Measurements from ENCODE around the gene ATP10D. TPM values are rescaled to one million over a fixed set of nuclear protein-coding genes. Genes with fewer than 3 reads are reported as not detected.
A peak's percentile ranks its signal among the peaks of the same experiment; 100 is the strongest.
"Not testable (repeated sequence)": the region's sequence is repeated elsewhere in the genome, so short reads cannot be mapped to it uniquely, and the experiment has no call there.

Gene ATP10D
- total RNA-seq, 1 donor from 2014 or later, result 49.0 TPM

DNA sequence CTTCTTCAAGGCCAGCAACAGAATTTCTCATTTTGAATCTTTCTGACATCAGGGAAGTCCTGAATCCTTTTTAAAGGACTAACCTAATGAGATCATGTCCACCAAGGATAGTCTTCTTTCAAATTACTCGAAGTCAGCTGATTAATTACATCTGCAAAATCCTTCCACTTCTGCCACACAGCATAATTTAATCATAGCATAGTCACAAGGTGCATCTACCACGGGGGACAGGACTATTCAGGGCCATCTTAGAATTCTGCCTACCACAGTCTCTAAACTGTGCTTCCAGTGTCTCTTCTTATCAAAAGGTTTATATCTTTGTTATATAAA, 53.7 kb downstream of the ATP10D start:
- peaks cover 24% of the 10 kb centered on the region for H3K4me1 Mint-ChIP-seq (ENCODE audit: low read depth)
- H3K4me3 Mint-ChIP-seq (ENCODE audit: unreplicated experiment), result no peak overlapping the region
- peak overlapping the region; percentile 50 for H3K27ac Mint-ChIP-seq (ENCODE audit: unreplicated experiment)
- peaks cover 27% of the 10 kb centered on the region for H3K36me3 Mint-ChIP-seq (ENCODE audit: low read depth)
- DNase-seq (ENCODE audit: low spot score), result no peak
- TF ChIP-seq, protein P1, sequence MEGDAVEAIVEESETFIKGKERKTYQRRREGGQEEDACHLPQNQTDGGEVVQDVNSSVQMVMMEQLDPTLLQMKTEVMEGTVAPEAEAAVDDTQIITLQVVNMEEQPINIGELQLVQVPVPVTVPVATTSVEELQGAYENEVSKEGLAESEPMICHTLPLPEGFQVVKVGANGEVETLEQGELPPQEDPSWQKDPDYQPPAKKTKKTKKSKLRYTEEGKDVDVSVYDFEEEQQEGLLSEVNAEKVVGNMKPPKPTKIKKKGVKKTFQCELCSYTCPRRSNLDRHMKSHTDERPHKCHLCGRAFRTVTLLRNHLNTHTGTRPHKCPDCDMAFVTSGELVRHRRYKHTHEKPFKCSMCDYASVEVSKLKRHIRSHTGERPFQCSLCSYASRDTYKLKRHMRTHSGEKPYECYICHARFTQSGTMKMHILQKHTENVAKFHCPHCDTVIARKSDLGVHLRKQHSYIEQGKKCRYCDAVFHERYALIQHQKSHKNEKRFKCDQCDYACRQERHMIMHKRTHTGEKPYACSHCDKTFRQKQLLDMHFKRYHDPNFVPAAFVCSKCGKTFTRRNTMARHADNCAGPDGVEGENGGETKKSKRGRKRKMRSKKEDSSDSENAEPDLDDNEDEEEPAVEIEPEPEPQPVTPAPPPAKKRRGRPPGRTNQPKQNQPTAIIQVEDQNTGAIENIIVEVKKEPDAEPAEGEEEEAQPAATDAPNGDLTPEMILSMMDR (IDR thresholded peaks at IDR 0.05), result no peak
- no peaks in the 10 kb centered on the region for H3K27me3 Mint-ChIP-seq (ENCODE audit: low read depth)
- peaks cover 7% of the 10 kb centered on the region for H3K9me3 Mint-ChIP-seq (ENCODE audit: low read depth)

DNA sequence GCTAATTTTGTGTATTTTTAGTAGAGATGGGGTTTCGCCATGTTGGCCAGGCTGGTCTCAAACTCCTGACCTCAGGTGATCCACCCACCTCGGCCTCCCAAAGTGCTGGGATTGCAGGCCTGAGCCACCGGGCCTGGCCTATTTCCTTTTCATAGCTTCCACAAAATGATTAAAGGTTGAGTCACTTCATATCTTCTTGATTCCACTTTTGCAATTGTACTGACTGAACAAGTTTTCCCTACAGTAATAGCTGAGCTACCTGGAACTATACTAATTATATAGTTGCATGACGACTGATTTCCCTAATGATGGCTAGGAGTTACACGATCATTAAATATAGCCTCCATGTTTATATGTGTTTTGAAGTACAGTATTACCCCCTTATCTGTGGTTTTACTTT, 57.6 kb downstream of the ATP10D start:
- Mint-ChIP-seq H3K4me1 (ENCODE audit: low read depth) (peaks cover 12% of the 10 kb centered on the region), H3K36me3 (ENCODE audit: low read depth) (peaks cover 36% of the 10 kb centered on the region)
- not testable (repeated sequence) for H3K4me3 Mint-ChIP-seq (ENCODE audit: unreplicated experiment); DNase-seq (ENCODE audit: low spot score); H3K27me3 Mint-ChIP-seq (ENCODE audit: low read depth); H3K27ac Mint-ChIP-seq (ENCODE audit: unreplicated experiment); H3K9me3 Mint-ChIP-seq (ENCODE audit: low read depth)

DNA sequence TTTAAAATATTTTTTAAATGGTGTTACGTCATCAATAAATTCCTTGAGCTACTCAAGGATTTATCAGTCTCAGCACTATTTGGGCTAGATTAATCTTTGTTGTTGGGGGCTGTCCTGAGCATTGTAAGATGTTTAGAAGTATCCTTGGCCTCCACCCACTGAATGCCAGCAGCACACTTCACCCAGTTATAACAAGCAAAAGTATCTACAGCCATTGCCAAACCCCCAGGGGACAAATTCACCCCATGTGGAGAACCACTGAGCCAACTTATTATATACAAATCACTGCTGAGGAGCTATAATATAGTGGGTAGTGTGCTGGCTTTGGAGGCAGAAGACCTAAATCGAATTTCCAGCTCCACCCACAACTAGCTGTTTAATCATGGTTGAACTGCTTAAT, 58.3 kb downstream of the ATP10D start:
- TF ChIP-seq, protein P1 (IDR thresholded peaks at IDR 0.05), result no peak
- H3K4me1 Mint-ChIP-seq (ENCODE audit: low read depth), result peaks cover 8% of the 10 kb centered on the region
- peaks cover 39% of the 10 kb centered on the region for H3K36me3 Mint-ChIP-seq (ENCODE audit: low read depth)
- no peaks in the 10 kb centered on the region for H3K9me3 Mint-ChIP-seq (ENCODE audit: low read depth)
- no peak overlapping the region for H3K4me3 Mint-ChIP-seq (ENCODE audit: unreplicated experiment)
- no peak for DNase-seq (ENCODE audit: low spot score)
- H3K27ac Mint-ChIP-seq (ENCODE audit: unreplicated experiment), result no peak overlapping the region
- H3K27me3 Mint-ChIP-seq (ENCODE audit: low read depth), result no peaks in the 10 kb centered on the region

DNA sequence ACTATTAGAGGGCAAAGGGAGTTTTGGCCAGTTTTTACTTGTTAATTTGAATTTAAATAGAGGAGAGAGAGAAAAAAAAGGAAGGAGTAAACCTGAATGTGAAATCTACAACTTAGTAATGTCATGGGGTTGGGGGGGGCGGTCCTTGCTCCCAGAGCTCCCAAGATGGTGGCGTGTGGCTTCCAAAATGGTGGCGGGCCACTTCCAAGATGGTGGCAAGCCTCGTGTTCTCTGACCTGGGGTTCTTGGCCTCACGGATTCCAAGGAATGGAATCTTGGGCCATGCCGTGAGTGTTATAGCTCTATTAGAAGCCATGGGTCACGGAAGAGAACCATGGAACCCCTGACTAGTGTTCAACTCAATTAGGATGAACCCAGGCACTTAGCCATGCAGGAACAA, 65.3 kb downstream of the ATP10D start:
- not testable (repeated sequence) for H3K4me1 Mint-ChIP-seq (ENCODE audit: low read depth); H3K9me3 Mint-ChIP-seq (ENCODE audit: low read depth); H3K27ac Mint-ChIP-seq (ENCODE audit: unreplicated experiment); H3K4me3 Mint-ChIP-seq (ENCODE audit: unreplicated experiment); H3K27me3 Mint-ChIP-seq (ENCODE audit: low read depth); DNase-seq (ENCODE audit: low spot score)
- H3K36me3 Mint-ChIP-seq (ENCODE audit: low read depth), result peaks cover 56% of the 10 kb centered on the region

DNA sequence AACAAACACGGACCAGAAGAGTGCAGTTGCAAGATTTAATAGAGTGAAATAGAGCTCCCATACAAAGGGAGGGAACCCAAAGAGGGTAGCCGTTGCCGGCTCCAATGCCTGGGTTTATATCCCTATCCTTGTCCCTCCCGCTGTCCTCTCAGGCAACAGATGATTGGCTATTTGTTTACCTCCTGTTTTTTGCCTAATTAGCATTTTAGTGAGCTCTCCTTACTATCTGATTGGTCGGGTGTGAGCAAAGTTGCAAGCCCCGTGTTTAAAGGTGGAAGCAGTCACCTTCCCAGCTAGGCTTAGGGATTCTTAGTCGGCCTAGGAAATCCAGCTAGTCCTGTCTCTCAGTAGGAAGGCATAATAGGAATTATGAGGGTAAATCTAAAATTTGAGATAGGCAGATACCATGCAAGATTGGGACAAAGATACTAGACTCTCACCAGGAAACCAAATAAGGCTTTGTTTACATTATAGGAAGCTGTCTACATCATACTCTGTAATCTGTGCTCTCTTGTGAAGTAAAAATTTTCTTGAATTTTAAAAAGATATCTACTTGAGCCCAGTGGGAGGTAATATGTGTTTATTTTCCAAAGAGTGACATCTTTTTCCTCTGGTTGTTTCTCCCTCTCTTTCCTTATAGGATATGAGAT, 65.9 kb downstream of the ATP10D start:
- no peak overlapping the region for H3K27ac Mint-ChIP-seq (ENCODE audit: unreplicated experiment)
- no peak for DNase-seq (ENCODE audit: low spot score)
- TF ChIP-seq, protein P1 (IDR thresholded peaks at IDR 0.05), result no peak

DNA sequence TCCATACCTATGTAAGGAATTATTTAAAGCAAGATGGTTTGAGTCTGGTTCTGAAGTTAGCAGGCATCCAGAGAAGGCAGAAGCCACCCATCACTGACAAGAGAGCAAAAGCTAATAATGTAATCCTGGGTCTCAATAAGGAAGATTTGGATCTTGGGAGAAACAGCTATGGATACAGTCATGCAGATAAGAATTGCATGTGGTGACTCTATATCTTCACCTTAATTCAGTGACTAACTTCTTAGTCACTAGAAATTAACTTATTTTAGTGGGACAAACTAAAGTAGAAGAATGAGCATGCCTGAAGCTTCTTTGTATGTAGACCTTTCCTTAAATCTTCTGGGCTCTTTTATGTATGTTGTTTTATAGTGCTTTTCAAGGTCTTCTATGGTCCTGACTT, 66.6 kb downstream of the ATP10D start:
- no peak for DNase-seq (ENCODE audit: low spot score)
- peaks cover 46% of the 10 kb centered on the region for H3K36me3 Mint-ChIP-seq (ENCODE audit: low read depth)
- no peaks in the 10 kb centered on the region for H3K4me1 Mint-ChIP-seq (ENCODE audit: low read depth)
- H3K27me3 Mint-ChIP-seq (ENCODE audit: low read depth), result no peaks in the 10 kb centered on the region
- H3K9me3 Mint-ChIP-seq (ENCODE audit: low read depth), result no peaks in the 10 kb centered on the region
- no peak overlapping the region for H3K4me3 Mint-ChIP-seq (ENCODE audit: unreplicated experiment)
- TF ChIP-seq, protein P1 (IDR thresholded peaks at IDR 0.05), result no peak
- no peak overlapping the region for H3K27ac Mint-ChIP-seq (ENCODE audit: unreplicated experiment)

More for the DNA sequence above, 65.9 kb downstream of the ATP10D start:
- H3K4me1 Mint-ChIP-seq (ENCODE audit: low read depth), result no peaks in the 10 kb centered on the region
- peaks cover 52% of the 10 kb centered on the region for H3K36me3 Mint-ChIP-seq (ENCODE audit: low read depth)
- no peaks in the 10 kb centered on the region for H3K9me3 Mint-ChIP-seq (ENCODE audit: low read depth)
- H3K4me3 Mint-ChIP-seq (ENCODE audit: unreplicated experiment), result no peak overlapping the region
- H3K27me3 Mint-ChIP-seq (ENCODE audit: low read depth), result no peaks in the 10 kb centered on the region

All from chondrocyte (in vitro differentiated cells).